GM12878 (cell line): ENCODE measurements around the gene CNNM3. TPM values are rescaled to one million over a fixed set of nuclear protein-coding genes. Genes with fewer than 3 reads are reported as not detected.

Experiments
- ATAC-seq: fragments of 200-7000 bp; cut with Tn5 transposase; 3 replicates; pipeline ENCODE4 v1.9.1; 2020; ENCODE audit warnings: mild to moderate bottlenecking, moderate library complexity
- BruUV-seq: library from RNA; stranded (reverse); fragments of 400-500 nt; replicated peaks from 2 replicates; lab custom pipeline; 2021; lab: Mats Ljungman, UMichigan
- CTCF ChIA-PET: fragments of 300-600 bp; sonication (Branson Sonifier 250); formaldehyde crosslinking; extraction: SDS; loops from one replicate; lab custom pipeline; 2021; ENCODE audit warnings: inconsistent platforms; lab: Yijun Ruan, JAX
- POLR2A ChIA-PET: fragments of 350-600 bp; formaldehyde crosslinking; extraction: SDS; loops from one replicate; lab custom pipeline; 2021; ENCODE audit warnings: inconsistent platforms; lab: Charles Lee
- RAD21 ChIA-PET: fragments of 300-600 bp; sonication (Branson Sonifier 250); formaldehyde crosslinking; loops from one replicate; lab custom pipeline; 2023; ENCODE audit warnings: antibody characterized with exemption; ENCODE audit not compliant: unreplicated experiment; lab: Charles Lee
- SMC1A ChIA-PET: fragments of 300-600 bp; sonication (Branson Sonifier 250); formaldehyde crosslinking; loops from one replicate; lab custom pipeline; 2023; ENCODE audit not compliant: unreplicated experiment, uncharacterized antibody; lab: Charles Lee
- DNase-seq: peaks from one replicate; pipeline ENCODE4 v3.0.0-alpha.2; 2011; ENCODE audit warnings: low read depth, low spot score
- FAIRE-seq: peaks from 3 replicates; lab custom pipeline; 2011; peaks lifted over from hg19 to GRCh38; lab: Jason Lieb, UNC
- H2AFZ ChIP-seq: 2 replicates; pipeline ENCODE4 v1.6.0; 2011; ENCODE audit warnings: low read depth, low read length, control low read depth; ENCODE audit not compliant: control insufficient read depth
- H3K27ac ChIP-seq: 2 replicates; pipeline ENCODE4 v1.5.1; 2011; ENCODE audit warnings: control low read depth; ENCODE audit not compliant: control insufficient read depth, insufficient read depth
- H3K27me3 ChIP-seq, 2 experiments: replicated peaks in 1 of 2; 2 replicates each; pipeline versions ENCODE4 v1.6.0 to v1.6.1; 2011; ENCODE audit warnings: low read length in 1 of 2; ENCODE audit not compliant: control insufficient read depth in 2 of 2, insufficient read depth in 2 of 2
- H3K36me3 ChIP-seq, 2 experiments: 2 replicates each; pipeline ENCODE4 v1.5.1; 2011; ENCODE audit warnings: low read length in 1 of 2; ENCODE audit not compliant: control insufficient read depth in 2 of 2, insufficient read depth in 2 of 2
- H3K4me1 ChIP-seq: 2 replicates; pipeline ENCODE4 v1.6.1; 2011; ENCODE audit warnings: mild to moderate bottlenecking, low read length, moderate library complexity, mixed read lengths; ENCODE audit not compliant: control insufficient read depth, insufficient read depth
- H3K4me2 ChIP-seq: 2 replicates; pipeline ENCODE4 v1.6.0; 2011; ENCODE audit warnings: control low read depth; ENCODE audit not compliant: control insufficient read depth, insufficient read depth
- H3K4me3 ChIP-seq: fragments of 200-600 bp; sonication (generic); 2 replicates; pipeline ENCODE4 v1.5.1; 2016
- H3K79me2 ChIP-seq: 2 replicates; pipeline ENCODE4 v1.6.0; 2011; ENCODE audit warnings: low read length; ENCODE audit not compliant: control insufficient read depth, insufficient read depth
- H3K9ac ChIP-seq: 2 replicates; pipeline ENCODE4 v1.8.0; 2011; ENCODE audit warnings: low read length, control low read depth, mixed read lengths; ENCODE audit not compliant: control insufficient read depth, insufficient read depth
- H3K9me3 ChIP-seq: replicated peaks from 3 replicates; pipeline ENCODE4 v1.5.1; 2011; ENCODE audit warnings: mild to moderate bottlenecking, low read length; ENCODE audit not compliant: control insufficient read depth, insufficient read depth
- H4K20me1 ChIP-seq: 2 replicates; pipeline ENCODE4 v1.6.0; 2011; ENCODE audit not compliant: control insufficient read depth, insufficient read depth
- CEBPZ ChIP-seq: fragments of 150-350 bp; IDR thresholded peaks from 2 replicates; pipeline ENCODE4 v1.6.1; 2016; ENCODE audit warnings: low read depth, low read length
- CHD2 ChIP-seq: IDR thresholded peaks from 2 replicates; pipeline ENCODE4 v1.6.1; 2011; ENCODE audit warnings: low read depth, low read length, improper control_type of control experiment, borderline replicate concordance
- CHD4 ChIP-seq: fragments of 200-600 bp; sonication (generic); IDR thresholded peaks from 2 replicates; pipeline ENCODE4 v1.6.1; 2016; ENCODE audit warnings: mild to moderate bottlenecking
- DPF2 ChIP-seq: fragments of 450-650 bp; IDR thresholded peaks from 2 replicates; pipeline ENCODE4 v1.6.1; 2017; ENCODE audit warnings: mild to moderate bottlenecking
- E4F1 ChIP-seq: fragments of 450-650 bp; IDR thresholded peaks from 2 replicates; pipeline ENCODE4 v1.6.1; 2018; ENCODE audit warnings: borderline replicate concordance, mild to moderate bottlenecking; ENCODE audit not compliant: partially characterized antibody
- FOXK2 ChIP-seq: fragments of 450-650 bp; IDR thresholded peaks from 2 replicates; pipeline ENCODE4 v1.6.1; 2017; ENCODE audit warnings: mild to moderate bottlenecking, moderate library complexity
- GABPA ChIP-seq: IDR thresholded peaks from 2 replicates; pipeline ENCODE4 v1.6.1; 2014; ENCODE audit warnings: antibody characterized with exemption, low read depth, mild to moderate bottlenecking, inconsistent platforms
- NBN ChIP-seq: fragments of 450-650 bp; IDR thresholded peaks from 2 replicates; pipeline ENCODE4 v1.6.1; 2016
- PAX5 ChIP-seq: IDR thresholded peaks from 2 replicates; pipeline ENCODE4 v1.6.1; 2011; ENCODE audit warnings: low read depth, low read length, borderline replicate concordance
- POLR2AphosphoS5 ChIP-seq: IDR thresholded peaks from 2 replicates; pipeline ENCODE4 v1.6.1; 2011; ENCODE audit warnings: mild to moderate bottlenecking, low read length, inconsistent platforms
- ZBTB33 ChIP-seq: fragments of 450-650 bp; IDR thresholded peaks from 2 replicates; pipeline ENCODE4 v1.6.1; 2017; ENCODE audit warnings: mild to moderate bottlenecking
- ZBTB4 ChIP-seq: fragments of 450-650 bp; formaldehyde crosslinking; IDR thresholded peaks from 2 replicates; pipeline ENCODE4 v1.4.0; 2022; ENCODE audit warnings: mild to moderate bottlenecking, moderate library complexity
- ZZZ3 ChIP-seq: IDR thresholded peaks from 2 replicates; pipeline ENCODE4 v1.6.1; 2011; ENCODE audit warnings: low read depth; ENCODE audit not compliant: control insufficient read depth, insufficient read length
- WGBS: methylation state at CpG from one replicate; pipeline ENCODE4 v1.1.6; 2016; ENCODE audit warnings: low lambda C conversion rate; ENCODE audit not compliant: insufficient replicate concordance, insufficient coverage; ENCODE audit errors: missing lambda C conversion rate; 5-methylcytosine and 5-hydroxymethylcytosine counted together
- in situ Hi-C: fragments of 300-500 bp; cut with MboI; formaldehyde crosslinking; loops from 9 replicates; pipeline ENCODE4 v1.14.3; 2018; ENCODE audit warnings: mixed read lengths
- intact Hi-C: fragments of 100-400 bp; cut with micrococcal nuclease; formaldehyde crosslinking; loops from one replicate; pipeline ENCODE4 v1.14.2; 2022; ENCODE audit not compliant: unreplicated experiment
- polyA plus RNA-seq, 11 experiments: library from polyadenylated mRNA; depleted of rRNA in 4 of 11; unstranded in 6 of 11; stranded (reverse) in 5 of 11; fragments of >200 nt; fragmentation: Nextera tagmentation in 4 of 11; fragmentation: Illumina TruSeq in 1 of 11; extraction: Ambion mirVana in 4 of 11; extraction: Trizol in 1 of 11; gene quantifications; 1 replicate in 1 of 11; 2 replicates in 10 of 11; pipeline versions ENCODE4 v1.2.1 to v1.2.3, GENCODE V29; 2011 to 2016; ENCODE audit warnings: inconsistent platforms in 2 of 11, missing spikeins in 2 of 11, low read depth in 1 of 11
- total RNA-seq, 4 experiments: library from RNA; depleted of rRNA in 3 of 4; stranded (reverse); fragments of >200 nt in 3 of 4; fragmentation: Illumina TruSeq in 1 of 4; extraction: Trizol in 1 of 4; gene quantifications; 2 replicates each; pipeline versions ENCODE4 v1.2.1 to v1.2.3, GENCODE V29; 2013 to 2021

CNNM3 gene
- total and polyA plus RNA-seq, 10 of the 15 experiments (the other 5 are each of a cell fraction or from before 2014, with no cell fraction given) = 0.72 to 14.3 (median 4.0) TPM

GRCh38 chr2:96788442-96789244 lies 27.4 kb upstream of the CNNM3 start:
- no peak overlapping the region for H2AFZ ChIP-seq
- FAIRE-seq = no peak
- no TSS peak for BruUV-seq
- H3K4me1 ChIP-seq = no peaks in the 10 kb centered on the region
- no peaks in the 10 kb centered on the region for H3K36me3 ChIP-seq
- intact Hi-C loops (no loop called here), in situ Hi-C loops (no loop called here)
- WGBS = 85% methylated on average over 17 of the region's 17 CpGs
- no peaks in the 10 kb centered on the region; the same call in 1 of the 2 replicates for H3K79me2 ChIP-seq
- ChIA-PET POLR2A (no interaction called here), RAD21 (no interaction called here), SMC1A (no interaction called here), CTCF (no interaction called here)
- H3K27me3 ChIP-seq = no peaks in the 10 kb centered on the region
- no peak for ATAC-seq
- no peaks in the 10 kb centered on the region for H4K20me1 ChIP-seq
- no peak for DNase-seq
- H3K9ac ChIP-seq = no peak overlapping the region
- no peak overlapping the region for H3K4me2 ChIP-seq
- no peak overlapping the region for H3K4me3 ChIP-seq
- H3K9me3 ChIP-seq = no peaks in the 10 kb centered on the region
- H3K27ac ChIP-seq = no peak overlapping the region
- TF ChIP-seq CHD2 (no peak), E4F1 (no peak), POLR2AphosphoS5 (no peak), ZBTB4 (no peak), ZBTB33 (no peak), ZZZ3 (no peak), PAX5 (no peak), CEBPZ (no peak), DPF2 (no peak), NBN (no peak), CHD4 (no peak), FOXK2 (no peak), GABPA (no peak)
